ENCODE measurements around the gene KRTAP10-2. TPM values are rescaled to one million over a fixed set of nuclear protein-coding genes. Genes with fewer than 3 reads are reported as not detected.

The KRTAP10-2 gene
- total RNA-seq, 2 experiments from 2014 or later, result not detected

DNA sequence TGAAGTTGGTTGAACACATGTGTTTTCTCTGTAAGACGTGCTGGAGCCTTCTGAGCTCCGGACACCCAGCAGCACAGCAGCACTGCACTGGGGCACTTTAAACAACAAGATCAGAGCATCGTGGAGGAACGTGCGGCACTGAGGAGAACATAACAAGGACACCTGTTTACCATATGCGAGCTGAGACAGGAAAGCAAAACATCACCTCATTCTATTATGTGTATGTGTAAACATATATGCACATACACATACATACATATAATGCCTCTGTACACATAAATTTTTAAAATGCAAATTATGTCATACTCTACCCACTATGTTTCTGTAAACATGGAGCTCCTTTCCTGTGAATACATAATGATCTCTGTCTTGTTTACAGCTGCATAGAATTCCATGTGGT lies 44.2 kb upstream of the KRTAP10-2 start:
- intact Hi-C loops (cut with micrococcal nuclease; ENCODE audit: unreplicated experiment), result no loop called here
- Histone ChIP-seq H3K27ac (ENCODE audit: low read depth, low read length, poor library complexity, severe bottlenecking) (no peak overlapping the region), H2AFZ (ENCODE audit: low read length) (no peak overlapping the region), H3K9me2 (ENCODE audit: insufficient read depth, low read length) (no peaks in the 10 kb centered on the region), H4K20me1 (ENCODE audit: insufficient read depth, low read length) (no peaks in the 10 kb centered on the region), H3K4me1 (ENCODE audit: insufficient read depth, low read length, poor library complexity, severe bottlenecking) (no peaks in the 10 kb centered on the region), H3K9me3 (ENCODE audit: low read length) (no peaks in the 10 kb centered on the region), H3K36me3 (ENCODE audit: insufficient read depth, low read length) (no peaks in the 10 kb centered on the region), H3K79me2 (ENCODE audit: insufficient read depth, low read depth, low read length) (no peaks in the 10 kb centered on the region), H3K4me2 (ENCODE audit: low read length) (no peak overlapping the region), H3K4me3 (ENCODE audit: low read depth, low read length, poor library complexity, severe bottlenecking) (no peak overlapping the region)
- ChIA-PET CTCF (ENCODE audit: unreplicated experiment) (no interaction called here), POLR2A (no interaction called here)
- no peak for TF ChIP-seq EZH2phosphoT487 (IDR thresholded peaks at IDR 0.05; ENCODE audit: borderline replicate concordance, low read depth, low read length)
- TF ChIP-seq, protein P1, sequence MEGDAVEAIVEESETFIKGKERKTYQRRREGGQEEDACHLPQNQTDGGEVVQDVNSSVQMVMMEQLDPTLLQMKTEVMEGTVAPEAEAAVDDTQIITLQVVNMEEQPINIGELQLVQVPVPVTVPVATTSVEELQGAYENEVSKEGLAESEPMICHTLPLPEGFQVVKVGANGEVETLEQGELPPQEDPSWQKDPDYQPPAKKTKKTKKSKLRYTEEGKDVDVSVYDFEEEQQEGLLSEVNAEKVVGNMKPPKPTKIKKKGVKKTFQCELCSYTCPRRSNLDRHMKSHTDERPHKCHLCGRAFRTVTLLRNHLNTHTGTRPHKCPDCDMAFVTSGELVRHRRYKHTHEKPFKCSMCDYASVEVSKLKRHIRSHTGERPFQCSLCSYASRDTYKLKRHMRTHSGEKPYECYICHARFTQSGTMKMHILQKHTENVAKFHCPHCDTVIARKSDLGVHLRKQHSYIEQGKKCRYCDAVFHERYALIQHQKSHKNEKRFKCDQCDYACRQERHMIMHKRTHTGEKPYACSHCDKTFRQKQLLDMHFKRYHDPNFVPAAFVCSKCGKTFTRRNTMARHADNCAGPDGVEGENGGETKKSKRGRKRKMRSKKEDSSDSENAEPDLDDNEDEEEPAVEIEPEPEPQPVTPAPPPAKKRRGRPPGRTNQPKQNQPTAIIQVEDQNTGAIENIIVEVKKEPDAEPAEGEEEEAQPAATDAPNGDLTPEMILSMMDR (conservative IDR thresholded peaks at IDR 0.05; ENCODE audit: low read length), result no peak
- DNase-seq (ENCODE audit: low spot score), result no peak
- no TSS peak for BruUV-seq (replicated peaks)

GRCh38 chr21:44594406-44594916 lies 43.2 kb upstream of the KRTAP10-2 start:
- BruUV-seq (replicated peaks), result no TSS peak
- Histone ChIP-seq H3K79me2 (ENCODE audit: insufficient read depth, low read depth, low read length) (no peaks in the 10 kb centered on the region), H3K4me2 (ENCODE audit: low read length) (no peak overlapping the region), H3K9me3 (ENCODE audit: low read length) (no peaks in the 10 kb centered on the region), H2AFZ (ENCODE audit: low read length) (no peak overlapping the region), H3K4me1 (ENCODE audit: insufficient read depth, low read length, poor library complexity, severe bottlenecking) (no peaks in the 10 kb centered on the region), H3K27ac (ENCODE audit: low read depth, low read length, poor library complexity, severe bottlenecking) (no peak overlapping the region), H3K4me3 (ENCODE audit: low read depth, low read length, poor library complexity, severe bottlenecking) (no peak overlapping the region), H3K9me2 (ENCODE audit: insufficient read depth, low read length) (no peaks in the 10 kb centered on the region), H3K36me3 (ENCODE audit: insufficient read depth, low read length) (no peaks in the 10 kb centered on the region), H4K20me1 (ENCODE audit: insufficient read depth, low read length) (no peaks in the 10 kb centered on the region)
- no peak for TF ChIP-seq EZH2phosphoT487 (IDR thresholded peaks at IDR 0.05; ENCODE audit: borderline replicate concordance, low read depth, low read length)
- TF ChIP-seq, protein P1 (conservative IDR thresholded peaks at IDR 0.05; ENCODE audit: low read length), result no peak
- ChIA-PET POLR2A (interaction anchor here (0.7 kb wide), 2 partner anchors 17 to 107 kb away, joined by 3 to 8 read pairs; no protein-coding TSS in a partner anchor), CTCF (ENCODE audit: unreplicated experiment) (no interaction called here)
- intact Hi-C loops (cut with micrococcal nuclease; ENCODE audit: unreplicated experiment), result no loop called here
- no peak for DNase-seq (ENCODE audit: low spot score)

DNA sequence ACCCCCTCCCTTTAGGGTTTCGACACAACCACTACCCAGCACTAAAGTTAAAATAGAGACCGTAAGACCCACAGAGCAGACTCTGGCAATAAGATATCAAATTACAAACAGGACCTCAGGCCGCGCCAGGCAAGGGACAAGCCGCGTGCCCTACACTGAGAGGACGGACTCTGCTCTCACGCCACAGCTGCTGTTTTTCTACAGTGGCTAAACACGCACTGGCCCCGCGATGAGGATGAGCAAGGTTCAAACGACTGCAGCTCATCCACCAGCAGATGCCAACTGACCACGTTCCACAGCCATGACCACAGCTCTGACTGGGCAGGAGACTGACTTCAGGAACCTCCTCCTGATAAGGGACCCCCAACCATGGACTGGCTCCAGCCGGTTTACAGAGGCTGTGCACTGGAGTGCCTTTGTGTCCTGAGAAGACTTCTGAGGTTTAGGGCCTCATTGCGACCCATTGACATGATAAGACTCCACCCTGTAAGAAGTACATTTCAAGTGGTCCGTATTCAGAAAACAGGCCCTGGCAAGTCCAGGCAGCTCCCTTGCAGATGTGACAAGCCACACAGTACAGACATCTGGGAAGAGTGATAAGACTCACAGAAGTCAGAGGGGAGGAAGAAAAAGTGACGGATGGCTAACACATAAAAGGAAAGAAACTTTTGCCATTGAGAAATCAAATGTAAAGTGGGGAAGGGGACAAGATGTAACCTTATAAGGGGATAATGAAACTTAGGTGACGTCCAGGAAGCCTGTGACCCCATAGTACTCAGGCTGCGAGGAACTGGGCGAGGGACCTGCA lies 42.5 kb upstream of the KRTAP10-2 start:
- Histone ChIP-seq H3K4me2 (ENCODE audit: low read length) (no peak overlapping the region), H3K9me3 (ENCODE audit: low read length) (no peaks in the 10 kb centered on the region), H3K36me3 (ENCODE audit: insufficient read depth, low read length) (no peaks in the 10 kb centered on the region), H2AFZ (ENCODE audit: low read length) (no peak overlapping the region), H3K9me2 (ENCODE audit: insufficient read depth, low read length) (no peaks in the 10 kb centered on the region), H4K20me1 (ENCODE audit: insufficient read depth, low read length) (no peaks in the 10 kb centered on the region), H3K4me3 (ENCODE audit: low read depth, low read length, poor library complexity, severe bottlenecking) (no peak overlapping the region), H3K4me1 (ENCODE audit: insufficient read depth, low read length, poor library complexity, severe bottlenecking) (no peaks in the 10 kb centered on the region), H3K27ac (ENCODE audit: low read depth, low read length, poor library complexity, severe bottlenecking) (no peak overlapping the region), H3K79me2 (ENCODE audit: insufficient read depth, low read depth, low read length) (no peaks in the 10 kb centered on the region)
- POLR2A ChIA-PET, result no interaction called here
- no peak for DNase-seq (ENCODE audit: low spot score)
- TF ChIP-seq EZH2phosphoT487 (IDR thresholded peaks at IDR 0.05; ENCODE audit: borderline replicate concordance, low read depth, low read length), result no peak
- TF ChIP-seq, protein P1 (conservative IDR thresholded peaks at IDR 0.05; ENCODE audit: low read length), result no peak
- no TSS peak for BruUV-seq (replicated peaks)
- intact Hi-C loops (cut with micrococcal nuclease; ENCODE audit: unreplicated experiment), result no loop called here
- CTCF ChIA-PET (ENCODE audit: unreplicated experiment), result no interaction called here
